ENCODE measurements around the gene MAMDC4. TPM values are rescaled to one million over a fixed set of nuclear protein-coding genes. Genes with fewer than 3 reads are reported as not detected.
"Not testable (repeated sequence)": the region's sequence is repeated elsewhere in the genome, so short reads cannot be mapped to it uniquely, and the experiment has no call there.

The MAMDC4 gene
- total and polyA plus RNA-seq, 2 of the 13 experiments (the other 11 are each of a cell fraction or from before 2014, with no cell fraction given), result 6.0 to 6.8 TPM

GRCh38 chr9:136868644-136869043, 16.5 kb downstream of the MAMDC4 start:
- CTCF ChIA-PET (ENCODE audit: low intra/inter-chr PET ratio, low total read pairs), result no interaction called here
- 0 out of 2 replicates have a peak, but pooled peaks cover 7% of the 10 kb centered on the region for H4K20me1 ChIP-seq (ENCODE audit: insufficient read depth, low read length)
- H3K27me3 ChIP-seq (ENCODE audit: control insufficient read depth in 1 of 2, insufficient read depth in 2 of 2, low read length in 2 of 2), result no peaks in the 10 kb centered on the region
- H3K36me3 ChIP-seq (replicated peaks in 1 of 2; ENCODE audit: control insufficient read depth in 1 of 2, insufficient read depth in 2 of 2, low read length in 2 of 2), result peaks cover 0 to 7% of the 10 kb centered on the region in 2 experiments; a peak in 3 of 5 replicates
- ATAC-seq (no peak), DNase-seq (ENCODE audit: low spot score) (no peak), FAIRE-seq (no peak)
- peaks cover 13% of the 10 kb centered on the region for H3K9me3 ChIP-seq (ENCODE audit: low read length)
- WGBS (ENCODE audit: low lambda C conversion rate), result 75% methylated on average over 8 of the region's 11 CpGs
- no peak overlapping the region for H3K4me3 ChIP-seq (replicated peaks in 1 of 3; ENCODE audit: insufficient read depth in 1 of 3, low read depth in 2 of 3, low read length in 3 of 3)
- in situ Hi-C loops (cut with HindIII; ENCODE audit: extremely low pct_ligation_motif_present, low pct_unique_long_range_greater_than_20kb), result no loop called here
- peak; percentile 65 for TF ChIP-seq ZC3H13 (CRISPR knock-in tag; IDR thresholded peaks at IDR 0.05)
- TF ChIP-seq ZBTB1 (CRISPR knock-in tag; IDR thresholded peaks at IDR 0.05; ENCODE audit: borderline replicate concordance), result no peak
- BruUV-seq (replicated peaks), result no TSS peak
- H3K4me1 ChIP-seq (ENCODE audit: insufficient read depth, low read length), result peaks cover 28% of the 10 kb centered on the region
- POLR2A ChIA-PET, result no interaction called here
- no peak overlapping the region for H2AFZ ChIP-seq (ENCODE audit: low read length)
- no peak overlapping the region for H3K9ac ChIP-seq (ENCODE audit: insufficient read depth, low read depth, low read length)
- intact Hi-C loops (cut with micrococcal nuclease; ENCODE audit: unreplicated experiment), result no loop called here
- H3K79me2 ChIP-seq (ENCODE audit: insufficient read depth, low read length), result peaks cover 19% of the 10 kb centered on the region
- H3K27ac ChIP-seq (ENCODE audit: extremely low read length, insufficient read depth, low read length), result no peak overlapping the region
- no peak overlapping the region for H3K4me2 ChIP-seq (ENCODE audit: low read depth, low read length)

GRCh38 chr9:136869611-136870010, 17.5 kb downstream of the MAMDC4 start:
- BruUV-seq (replicated peaks); intact Hi-C loops (cut with micrococcal nuclease; ENCODE audit: unreplicated experiment); H2AFZ ChIP-seq (ENCODE audit: low read length); H3K9ac ChIP-seq (ENCODE audit: insufficient read depth, low read depth, low read length); CTCF ChIA-PET (ENCODE audit: low intra/inter-chr PET ratio, low total read pairs); H3K27me3 ChIP-seq (ENCODE audit: control insufficient read depth in 1 of 2, insufficient read depth in 2 of 2, low read length in 2 of 2); in situ Hi-C loops (cut with HindIII; ENCODE audit: extremely low pct_ligation_motif_present, low pct_unique_long_range_greater_than_20kb); FAIRE-seq; DNase-seq (ENCODE audit: low spot score); H4K20me1 ChIP-seq (ENCODE audit: insufficient read depth, low read length); H3K27ac ChIP-seq (ENCODE audit: extremely low read length, insufficient read depth, low read length); ATAC-seq; H3K36me3 ChIP-seq (replicated peaks in 1 of 2; ENCODE audit: control insufficient read depth in 1 of 2, insufficient read depth in 2 of 2, low read length in 2 of 2); H3K4me2 ChIP-seq (ENCODE audit: low read depth, low read length); H3K4me3 ChIP-seq (replicated peaks in 1 of 3; ENCODE audit: insufficient read depth in 1 of 3, low read depth in 2 of 3, low read length in 3 of 3): not testable (repeated sequence)
- Histone ChIP-seq H3K79me2 (ENCODE audit: insufficient read depth, low read length) (peaks cover 11% of the 10 kb centered on the region), H3K9me3 (ENCODE audit: low read length) (peaks cover 13% of the 10 kb centered on the region), H3K4me1 (ENCODE audit: insufficient read depth, low read length) (peaks cover 20% of the 10 kb centered on the region)
- 91% methylated on average over 2 of the region's 2 CpGs for WGBS (ENCODE audit: low lambda C conversion rate)
- POLR2A ChIA-PET, result interaction anchor here (1.1 to 2.1 kb wide), 3 partner anchors 8 to 12 kb away, joined by 4 to 5 read pairs (median 5); no protein-coding TSS in a partner anchor
